ENCODE data around the gene PARD6A.

Gene PARD6A, protein sequence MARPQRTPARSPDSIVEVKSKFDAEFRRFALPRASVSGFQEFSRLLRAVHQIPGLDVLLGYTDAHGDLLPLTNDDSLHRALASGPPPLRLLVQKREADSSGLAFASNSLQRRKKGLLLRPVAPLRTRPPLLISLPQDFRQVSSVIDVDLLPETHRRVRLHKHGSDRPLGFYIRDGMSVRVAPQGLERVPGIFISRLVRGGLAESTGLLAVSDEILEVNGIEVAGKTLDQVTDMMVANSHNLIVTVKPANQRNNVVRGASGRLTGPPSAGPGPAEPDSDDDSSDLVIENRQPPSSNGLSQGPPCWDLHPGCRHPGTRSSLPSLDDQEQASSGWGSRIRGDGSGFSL

DNA sequence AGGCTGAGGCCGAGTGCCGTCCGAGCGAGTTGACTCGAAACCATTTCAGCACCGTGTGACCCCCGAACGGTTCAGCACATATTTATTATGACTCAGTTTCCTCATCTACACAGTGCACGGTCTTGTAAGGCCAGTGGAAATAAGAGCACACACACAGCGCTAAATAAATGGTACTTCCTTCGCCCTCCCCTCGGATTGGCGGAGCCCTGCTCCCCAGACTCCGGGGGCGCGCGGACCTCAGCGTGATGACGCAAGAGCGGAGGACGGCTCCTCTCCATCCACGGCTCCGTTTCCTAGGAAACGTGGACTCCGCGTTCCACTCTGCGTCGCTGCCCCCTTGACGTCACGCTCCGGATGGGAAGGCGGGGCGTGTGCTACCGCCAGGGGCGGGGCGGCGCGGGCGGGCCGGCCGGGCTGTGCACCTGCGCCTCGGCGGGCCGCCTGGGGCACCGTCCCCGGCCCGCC, at the start of gene PARD6A:
PARD6A (plus strand) TSS at position 397 of the 465 bp plus-strand sequence. CDS start 79 bp downstream, outside the sequence.
- no peak for TF ChIP-seq CTCF (IDR thresholded peaks at IDR 0.05)
- H3K27me3 Mint-ChIP-seq (ENCODE audit: low read depth, poor library complexity): peaks cover 26% of the 10 kb centered on the region
- peaks cover 36% of the 10 kb centered on the region for H3K4me1 Mint-ChIP-seq
- peak; percentile 87 for DNase-seq
- H3K4me3 Mint-ChIP-seq: peak within 1 kb of the TSS; percentile 92
- no peaks in the 10 kb centered on the region for H3K9me3 Mint-ChIP-seq
- H3K36me3 Mint-ChIP-seq (ENCODE audit: low read depth): peaks cover 15% of the 10 kb centered on the region
- H3K27ac Mint-ChIP-seq: peak within 1 kb of the TSS; percentile 99

DNA sequence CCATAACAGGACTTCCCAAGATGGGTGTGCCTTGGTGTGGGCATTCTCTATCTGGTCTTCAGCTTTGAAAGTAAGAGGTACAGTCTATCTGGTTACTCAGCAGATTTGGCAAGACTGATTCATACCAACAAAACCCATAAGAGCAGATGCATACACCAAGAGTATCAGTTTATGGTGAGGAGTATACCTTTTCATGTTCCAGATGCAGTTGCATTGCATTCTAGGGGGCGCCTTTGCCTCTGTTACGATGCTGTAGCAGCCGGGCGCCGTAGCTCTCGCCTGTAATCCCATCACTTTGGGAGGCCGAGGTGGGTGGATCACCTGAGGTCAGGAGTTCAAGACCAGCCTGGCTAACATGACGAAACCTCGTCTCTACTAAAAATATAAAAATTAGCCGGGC, 47.0 kb upstream of the PARD6A start:
- H3K27me3 Mint-ChIP-seq (ENCODE audit: low read depth, poor library complexity): peaks cover 2% of the 10 kb centered on the region
- peak; percentile 7 for DNase-seq

GRCh38 chr16:67628216-67628615, 32.5 kb upstream of the PARD6A start:
- DNase-seq: no peak
- peaks cover 58% of the 10 kb centered on the region for H3K36me3 Mint-ChIP-seq (ENCODE audit: low read depth)
- H3K4me3 Mint-ChIP-seq: no peak overlapping the region
- H3K4me1 Mint-ChIP-seq: no peaks in the 10 kb centered on the region
- H3K27me3 Mint-ChIP-seq (ENCODE audit: low read depth, poor library complexity): no peaks in the 10 kb centered on the region
- peak overlapping the region; percentile 31 for H3K27ac Mint-ChIP-seq
- H3K9me3 Mint-ChIP-seq: no peaks in the 10 kb centered on the region
- TF ChIP-seq CTCF (IDR thresholded peaks at IDR 0.05): no peak

More for the DNA sequence above, 47.0 kb upstream of the PARD6A start:
- Mint-ChIP-seq H3K9me3 (no peaks in the 10 kb centered on the region), H3K4me3 (no peak overlapping the region), H3K4me1 (no peaks in the 10 kb centered on the region), H3K27ac (no peak overlapping the region), H3K36me3 (ENCODE audit: low read depth) (peaks cover 63% of the 10 kb centered on the region)
- TF ChIP-seq CTCF (IDR thresholded peaks at IDR 0.05): no peak

GRCh38 chr16:67632415-67633172, 28.2 kb upstream of the PARD6A start:
- TF ChIP-seq CTCF (IDR thresholded peaks at IDR 0.05): no peak
- H3K27ac Mint-ChIP-seq: no peak overlapping the region

DNA sequence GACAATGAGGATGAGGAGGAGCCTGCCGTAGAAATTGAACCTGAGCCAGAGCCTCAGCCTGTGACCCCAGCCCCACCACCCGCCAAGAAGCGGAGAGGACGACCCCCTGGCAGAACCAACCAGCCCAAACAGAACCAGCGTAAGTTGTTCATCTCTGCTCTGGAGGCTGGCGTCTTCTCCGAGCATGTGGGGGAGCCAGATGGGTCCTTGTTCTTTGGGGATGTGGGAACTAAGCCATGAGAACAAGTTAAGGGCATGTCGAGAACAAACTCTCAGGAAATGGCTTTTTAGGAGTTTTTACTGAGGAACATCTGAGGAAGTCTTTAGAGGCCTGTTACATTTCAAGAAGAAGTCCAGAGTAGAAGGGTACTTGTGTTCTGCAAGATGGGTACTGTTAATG, 24.0 kb upstream of the PARD6A start:
- no peaks in the 10 kb centered on the region for H3K4me1 Mint-ChIP-seq
- TF ChIP-seq CTCF (IDR thresholded peaks at IDR 0.05): no peak
- H3K9me3 Mint-ChIP-seq: no peaks in the 10 kb centered on the region
- H3K27me3 Mint-ChIP-seq (ENCODE audit: low read depth, poor library complexity): peaks cover 2% of the 10 kb centered on the region
- no peak for DNase-seq
- H3K4me3 Mint-ChIP-seq: no peak overlapping the region
- H3K27ac Mint-ChIP-seq: no peak overlapping the region
- H3K36me3 Mint-ChIP-seq (ENCODE audit: low read depth): peaks cover 56% of the 10 kb centered on the region

More at GRCh38 chr16:67632415-67633172, 28.2 kb upstream of the PARD6A start:
- DNase-seq: no peak
- Mint-ChIP-seq H3K27me3 (ENCODE audit: low read depth, poor library complexity) (peaks cover 2% of the 10 kb centered on the region), H3K4me1 (no peaks in the 10 kb centered on the region), H3K9me3 (no peaks in the 10 kb centered on the region), H3K4me3 (no peak overlapping the region), H3K36me3 (ENCODE audit: low read depth) (peaks cover 58% of the 10 kb centered on the region)

Data from nephron progenitor cell (in vitro differentiated cells).